ENCODE measurements around the gene RANBP3L.
"Not testable (repeated sequence)": the region's sequence is repeated elsewhere in the genome, so short reads cannot be mapped to it uniquely, and the experiment has no call there.

The RANBP3L gene

DNA sequence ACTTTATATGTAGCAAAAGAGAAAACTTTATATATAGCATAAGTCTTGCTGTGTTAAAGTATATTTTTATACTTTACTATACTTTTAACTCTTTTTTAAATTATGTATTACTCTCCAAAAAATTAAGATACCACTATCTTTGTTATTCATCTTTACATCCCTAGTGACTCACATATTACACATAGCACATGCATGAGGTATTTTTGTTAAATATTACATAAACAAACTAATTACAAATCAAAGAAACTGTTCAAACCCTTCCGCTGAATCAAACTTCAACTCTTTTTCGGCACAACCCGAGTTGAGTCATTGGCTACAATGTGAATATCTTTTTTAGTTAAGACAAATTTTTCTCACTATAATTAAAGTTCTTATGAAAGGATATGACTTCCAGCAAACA lies 92.0 kb downstream of the RANBP3L start:
- DNase-seq = no peak

GRCh38 chr5:36208786-36209185 lies 92.9 kb downstream of the RANBP3L start:
- DNase-seq = no peak

GRCh38 chr5:36206913-36207312 lies 94.8 kb downstream of the RANBP3L start:
- DNase-seq = no peak

DNA sequence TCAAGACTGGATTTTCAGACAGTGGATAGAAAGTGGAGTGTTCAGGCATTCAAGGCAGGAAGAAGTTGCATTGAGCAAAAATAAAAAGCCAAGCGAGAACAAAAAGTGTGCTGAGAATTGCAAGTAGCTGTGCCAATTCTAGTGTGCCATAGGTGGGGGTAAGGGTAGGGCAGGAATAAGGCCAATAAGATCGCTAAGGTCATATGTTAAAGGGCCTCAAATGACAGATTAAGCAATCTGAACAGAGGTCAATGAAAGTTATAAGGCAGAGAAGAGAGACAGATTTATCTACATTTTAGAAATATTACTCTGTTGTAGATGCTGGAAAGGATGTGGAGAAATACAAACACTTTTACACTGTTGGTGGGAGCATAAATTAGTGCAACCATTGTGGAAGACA lies 96.4 kb downstream of the RANBP3L start:
- DNase-seq = no peak

DNA sequence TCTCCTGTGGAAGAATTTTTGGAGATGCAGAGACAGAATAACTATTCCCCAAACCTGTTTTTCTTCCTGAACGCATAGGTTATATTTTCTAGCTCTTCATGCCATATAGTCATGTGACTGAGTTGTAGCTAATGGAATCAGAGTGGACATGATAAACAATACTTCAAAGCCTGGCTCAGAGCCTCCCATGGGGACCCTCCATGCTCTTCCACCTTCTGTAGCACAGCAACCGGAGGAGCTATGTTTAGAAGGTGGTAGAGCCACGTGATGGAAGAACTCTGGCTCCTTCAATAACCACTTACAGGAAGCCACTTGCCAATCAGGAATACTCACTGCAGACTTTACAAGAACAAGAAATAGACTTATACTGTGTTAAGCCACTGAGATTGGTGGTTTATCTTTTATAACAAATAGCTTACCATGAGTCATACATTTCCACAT lies 99.2 kb downstream of the RANBP3L start:
- no peak for DNase-seq

DNA sequence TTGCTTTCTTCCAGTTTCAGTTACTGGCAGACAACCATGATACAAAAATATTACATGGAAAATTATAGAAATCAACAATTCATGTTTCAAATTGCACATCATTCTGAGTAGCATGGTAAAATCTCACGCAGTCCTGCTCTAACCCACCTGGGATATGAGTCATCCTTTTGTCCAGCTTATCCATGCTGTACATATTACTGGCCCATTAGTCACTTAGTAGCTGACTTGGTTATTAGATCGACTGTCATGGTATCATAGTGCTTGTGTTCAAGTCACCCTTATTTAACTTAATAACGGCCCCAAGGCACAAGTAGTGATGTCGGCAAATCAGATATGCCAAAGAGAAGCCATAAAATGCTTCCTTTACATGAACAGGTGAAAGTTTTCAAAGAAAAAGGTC lies 101.2 kb downstream of the RANBP3L start:
- DNase-seq = no peak

- no peak for DNase-seq
Measured at GRCh38 chr5:36199620-36200019, 102.1 kb downstream of the RANBP3L start.

- DNase-seq = not testable (repeated sequence)
Measured at GRCh38 chr5:36198783-36199182, 102.9 kb downstream of the RANBP3L start.
